Measurements from ENCODE around the gene PRKD1. TPM values are rescaled to one million over a fixed set of nuclear protein-coding genes. Genes with fewer than 3 reads are reported as not detected.

PRKD1 gene
- total and polyA plus RNA-seq, 11 donors, result 0.99 to 8.8 (median 3.6) TPM

DNA sequence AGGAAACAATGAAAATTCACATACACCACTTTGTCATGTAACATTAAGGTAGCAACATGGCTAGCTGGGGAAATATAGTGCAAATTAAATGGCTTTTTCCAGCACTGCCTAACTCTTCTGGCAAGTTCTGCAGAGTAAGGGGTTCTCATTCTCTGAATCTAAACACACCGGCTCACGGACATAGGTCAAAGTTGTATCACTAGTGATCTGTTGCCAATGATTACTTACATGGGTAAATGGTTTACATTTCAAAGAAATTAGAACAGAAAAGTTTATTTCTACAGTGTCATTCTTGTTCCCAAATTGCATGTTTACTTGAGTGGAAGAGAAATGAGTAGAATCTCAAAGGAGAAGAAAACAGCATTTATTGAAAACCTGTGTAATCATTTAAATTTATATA, 381.9 kb downstream of the PRKD1 start:
- Histone ChIP-seq H3K4me1 (no peaks in the 10 kb centered on the region), H3K27ac (no peak overlapping the region), H3K36me3 (no peaks in the 10 kb centered on the region), H3K9me3 (no peaks in the 10 kb centered on the region), H3K27me3 (peaks cover 0 to 8% (median 0%) of the 10 kb centered on the region in 9 donors), H3K4me3 (no peak overlapping the region)
- ATAC-seq (no peak), DNase-seq (no peak)
- intact Hi-C loops (cut with DNase I), result loop anchor here in 5 of 10 donors (2.0 to 10.0 kb wide), 5 partner anchors 667 to 899 kb away; no protein-coding TSS in a partner anchor
- TF ChIP-seq CTCF (IDR thresholded peaks at IDR 0.05) (no peak), POLR2A (IDR thresholded peaks at IDR 0.05) (no peak)
- 86 to 100% (median 87%) methylated on average over 2 of the region's 2 CpGs for WGBS, 4 donors

- H3K36me3 ChIP-seq, result no peaks in the 10 kb centered on the region
- ATAC-seq, result no peak
- H3K9me3 ChIP-seq, result peaks cover 0 to 3% (median 0%) of the 10 kb centered on the region in 12 donors
- TF ChIP-seq POLR2A (IDR thresholded peaks at IDR 0.05) (no peak), CTCF (IDR thresholded peaks at IDR 0.05) (peak in 11 of 12 donors; percentile 13 to 50 (median 33))
- no peaks in the 10 kb centered on the region for H3K27me3 ChIP-seq
- DNase-seq, result no peak
- H3K4me1 ChIP-seq, result no peaks in the 10 kb centered on the region
- no peak overlapping the region for H3K27ac ChIP-seq
- intact Hi-C loops (cut with DNase I), result loop anchor here in 5 of 10 donors (5.0 to 10.0 kb wide), 3 partner anchors 780 to 785 kb away; no protein-coding TSS in a partner anchor
- H3K4me3 ChIP-seq, result no peak overlapping the region
These were observed 390.6 kb downstream of the PRKD1 start for GRCh38 chr14:29536886-29537511.

DNA sequence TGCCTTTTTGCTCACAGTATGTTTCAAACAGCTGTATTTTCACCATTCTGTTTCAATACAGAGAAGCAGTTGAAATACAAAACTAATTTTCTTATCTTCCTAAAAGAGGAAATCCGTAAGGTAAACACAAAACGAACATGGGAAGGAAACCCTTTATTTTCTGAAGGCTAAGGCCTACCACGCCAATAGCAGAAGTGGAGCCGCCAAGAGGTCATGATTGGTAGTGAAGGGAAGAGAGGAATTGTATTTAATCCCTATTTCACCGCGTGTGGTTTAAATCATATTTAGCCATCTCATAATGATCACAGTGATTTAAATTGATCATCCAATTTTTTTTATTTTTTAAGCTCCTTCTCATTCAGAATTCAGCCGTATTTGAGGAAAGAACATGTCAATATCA, 398.2 kb downstream of the PRKD1 start:
- Histone ChIP-seq H3K27ac (no peak overlapping the region), H3K9me3 (no peaks in the 10 kb centered on the region), H3K27me3 (no peaks in the 10 kb centered on the region), H3K36me3 (no peaks in the 10 kb centered on the region), H3K4me3 (no peak overlapping the region), H3K4me1 (no peaks in the 10 kb centered on the region)
- DNase-seq (no peak), ATAC-seq (no peak)
- 41 to 47% (median 44%) methylated on average over 7 of the region's 7 CpGs for WGBS, 4 donors
- TF ChIP-seq CTCF (IDR thresholded peaks at IDR 0.05) (peak in 2 of 12 donors; percentile 16 to 20), POLR2A (IDR thresholded peaks at IDR 0.05) (no peak)
- intact Hi-C loops (cut with DNase I), result no loop called here

DNA sequence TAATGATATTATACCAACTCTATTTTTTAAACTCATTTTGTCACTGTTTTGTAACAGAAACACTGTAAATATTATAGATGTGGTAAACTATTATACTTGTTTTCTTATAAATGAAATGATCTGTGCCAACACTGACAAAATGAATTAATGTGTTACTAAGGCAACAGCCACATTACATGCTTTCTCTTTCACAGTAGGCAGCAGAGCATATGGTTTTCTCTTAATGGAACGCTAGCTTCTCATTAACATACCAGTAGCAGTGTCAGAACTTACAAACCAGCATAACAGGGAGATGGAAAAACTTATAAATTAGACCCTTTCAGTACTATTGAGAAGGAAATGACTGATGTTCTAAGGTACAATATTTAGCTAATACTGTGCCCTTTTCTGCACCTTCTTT, 398.8 kb downstream of the PRKD1 start:
- H3K9me3 ChIP-seq, result no peaks in the 10 kb centered on the region
- H3K4me3 ChIP-seq, result no peak overlapping the region
- no peak for TF ChIP-seq POLR2A (IDR thresholded peaks at IDR 0.05)
- TF ChIP-seq CTCF (IDR thresholded peaks at IDR 0.05), result no peak
- ATAC-seq (no peak), DNase-seq (no peak)
- H3K36me3 ChIP-seq, result no peaks in the 10 kb centered on the region
- 15 to 28% (median 22%) methylated on average over 1 of the region's 1 CpG for WGBS, 4 donors
- H3K27ac ChIP-seq, result no peak overlapping the region
- H3K27me3 ChIP-seq, result no peaks in the 10 kb centered on the region
- H3K4me1 ChIP-seq, result no peaks in the 10 kb centered on the region
- intact Hi-C loops (cut with DNase I), result no loop called here
